Naive thymus-derived CD4-positive, alpha-beta T cell (primary cell): ENCODE measurements around the gene NIT1. TPM values are rescaled to one million over a fixed set of nuclear protein-coding genes. Genes with fewer than 3 reads are reported as not detected.
A peak's percentile ranks its signal among the peaks of the same experiment; 100 is the strongest.

ENCODE experiments used
- ATAC-seq: fragments of 150-1000 bp; cut with Tn5 transposase; 2 replicates; pipeline ENCODE4 v1.10.0; 2021; ENCODE audit warnings: mild to moderate bottlenecking, moderate library complexity
- CTCF ChIA-PET: fragments of 350-600 bp; sonication (Branson Sonifier 250); formaldehyde crosslinking; loops from one replicate; lab custom pipeline; 2021; ENCODE audit warnings: antibody characterized with exemption; lab: Charles Lee
- POLR2A ChIA-PET: fragments of 350-600 bp; sonication (Branson Sonifier 250); formaldehyde crosslinking; loops from one replicate; lab custom pipeline; 2021; ENCODE audit warnings: antibody characterized with exemption, inconsistent platforms; lab: Charles Lee
- DNase-seq, 9 donors: peaks; one replicate each; pipeline versions ENCODE4 v3.0.0 to v3.0.0-alpha.2; 2020 to 2022; ENCODE audit warnings: mixed read lengths in 1 of 9
- H3K27ac ChIP-seq: one replicate; pipeline ENCODE4 v1.7.0; 2013; ENCODE audit warnings: mild to moderate bottlenecking, low read depth, low read length, moderate library complexity
- H3K27me3 ChIP-seq, 2 donors: one replicate each; pipeline ENCODE4 v1.7.0; 2013; ENCODE audit warnings: low read length in 2 of 2, mild to moderate bottlenecking in 2 of 2, moderate library complexity in 2 of 2; ENCODE audit not compliant: control insufficient read depth in 2 of 2, insufficient read depth in 2 of 2
- H3K36me3 ChIP-seq, 3 experiments: 1 replicate in 2 of 3; 2 replicates in 1 of 3; pipeline ENCODE4 v1.7.0; 2013; ENCODE audit warnings: low read length in 3 of 3, mild to moderate bottlenecking in 3 of 3, moderate library complexity in 1 of 3; ENCODE audit not compliant: insufficient read depth in 3 of 3, control insufficient read depth in 2 of 3
- H3K4me1 ChIP-seq, 2 donors: one replicate each; pipeline ENCODE4 v1.7.0; 2013; ENCODE audit warnings: low read length in 2 of 2, mild to moderate bottlenecking in 2 of 2, moderate library complexity in 1 of 2; ENCODE audit not compliant: control insufficient read depth in 2 of 2, insufficient read depth in 2 of 2
- H3K4me3 ChIP-seq: 2 replicates; pipeline ENCODE4 v1.7.0; 2013; ENCODE audit warnings: mild to moderate bottlenecking, low read length
- H3K9me3 ChIP-seq, 3 experiments: 1 replicate in 2 of 3; 2 replicates in 1 of 3; pipeline ENCODE4 v1.7.0; 2013; ENCODE audit warnings: low read length in 3 of 3; ENCODE audit not compliant: control insufficient read depth in 2 of 3
- H3K27ac Mint-ChIP-seq, 9 donors: one replicate each; pipeline ENCODE4 v1.8.0; 2020 to 2022; ENCODE audit warnings: mixed read lengths in 9 of 9, mild to moderate bottlenecking in 8 of 9, moderate library complexity in 5 of 9, inconsistent platforms in 2 of 9
- H3K27me3 Mint-ChIP-seq, 5 donors: one replicate each; pipeline ENCODE4 v1.8.0; 2021 to 2022; ENCODE audit warnings: mixed read lengths in 5 of 5, mild to moderate bottlenecking in 1 of 5
- H3K36me3 Mint-ChIP-seq, 5 donors: one replicate each; pipeline ENCODE4 v1.8.0; 2020 to 2022; ENCODE audit warnings: mixed read lengths in 5 of 5, mild to moderate bottlenecking in 3 of 5, inconsistent platforms in 1 of 5
- H3K4me1 Mint-ChIP-seq, 7 donors: one replicate each; pipeline ENCODE4 v1.8.0; 2020 to 2022; ENCODE audit warnings: mixed read lengths in 7 of 7, mild to moderate bottlenecking in 3 of 7, inconsistent platforms in 1 of 7
- H3K4me3 Mint-ChIP-seq, 10 donors: one replicate each; pipeline ENCODE4 v1.8.0; 2020 to 2022; ENCODE audit warnings: mild to moderate bottlenecking in 10 of 10, mixed read lengths in 10 of 10, moderate library complexity in 6 of 10, inconsistent platforms in 2 of 10
- H3K9me3 Mint-ChIP-seq, 11 donors: one replicate each; pipeline ENCODE4 v1.8.0; 2020 to 2022; ENCODE audit warnings: mixed read lengths in 11 of 11, mild to moderate bottlenecking in 4 of 11, inconsistent platforms in 1 of 11, moderate library complexity in 1 of 11
- intact Hi-C, 2 donors: fragments of 100-400 bp; cut with micrococcal nuclease; formaldehyde crosslinking; loops; one replicate each; pipeline ENCODE4 v1.15.1; 2023
- polyA plus RNA-seq, 2 donors: library from polyadenylated mRNA; unstranded; fragments of 300-500 nt; fragmentation: Illumina TruSeq; gene quantifications; one replicate each; pipeline ENCODE4 v1.2.3, GENCODE V29; 2021
- total RNA-seq, 6 experiments: library from RNA in 5 of 6; stranded (reverse) in 5 of 6; gene quantifications; 1 replicate in 5 of 6; 2 replicates in 1 of 6; pipeline ENCODE4 v1.2.3 and lab custom pipeline; 2021 to 2026

Gene NIT1
- total and polyA plus RNA-seq, 7 experiments from 2014 or later: 14.1 to 49.6 (median 34.1) TPM

DNA sequence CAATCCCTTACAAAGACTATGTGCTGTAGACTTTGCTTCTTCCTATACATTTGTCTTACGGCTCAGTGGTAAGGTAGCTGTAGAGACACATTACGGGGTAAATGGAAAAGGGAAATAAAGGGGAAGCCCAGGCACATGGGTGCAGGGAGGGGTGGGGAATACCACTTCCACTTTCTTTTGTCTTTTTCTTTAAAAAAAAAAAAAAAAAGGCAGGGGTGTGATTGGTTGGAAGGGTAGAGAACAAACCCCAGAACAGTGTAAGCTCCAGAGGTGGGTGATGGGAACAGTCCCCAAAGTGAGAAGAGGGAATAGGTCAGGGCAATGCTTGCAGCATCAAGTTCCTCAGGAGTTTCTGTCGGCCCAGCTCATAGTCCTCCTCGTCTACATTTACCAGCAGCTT lies 3.9 kb downstream of the NIT1 start:
- Mint-ChIP-seq H3K27me3 (no peaks in the 10 kb centered on the region), H3K4me3 (no peak overlapping the region), H3K27ac (peak overlapping the region in 2 of 9 donors; percentile 19 to 21), H3K4me1 (peaks cover 25 to 56% (median 50%) of the 10 kb centered on the region in 7 donors), H3K9me3 (no peaks in the 10 kb centered on the region), H3K36me3 (peaks cover 15 to 36% (median 25%) of the 10 kb centered on the region in 5 donors)
- ChIA-PET POLR2A (interaction anchor here (0.6 to 1.9 kb wide), 3 partner anchors 11 to 186 kb away, joined by 3 to 6 read pairs (median 5); partner anchors contain the start of gene DEDD), CTCF (interaction anchor here (0.6 to 1.2 kb wide), 2 partner anchors 11 to 16 kb away, joined by 3 to 4 read pairs; partner anchors contain the start of gene DEDD)
- Histone ChIP-seq H3K27ac (no peak overlapping the region), H3K36me3 (peaks cover 4 to 66% (median 16%) of the 10 kb centered on the region in 3 experiments), H3K27me3 (no peaks in the 10 kb centered on the region), H3K9me3 (no peaks in the 10 kb centered on the region), H3K4me3 (no peak overlapping the region), H3K4me1 (peaks cover 22 to 28% of the 10 kb centered on the region in 2 donors)
- ATAC-seq (no peak), DNase-seq (no peak)
- intact Hi-C loops: no loop called here

- POLR2A ChIA-PET: no interaction called here
- Mint-ChIP-seq H3K4me3 (no peak overlapping the region), H3K9me3 (no peaks in the 10 kb centered on the region), H3K4me1 (peaks cover 31 to 57% (median 50%) of the 10 kb centered on the region in 7 donors), H3K36me3 (peaks cover 15 to 47% (median 28%) of the 10 kb centered on the region in 5 donors), H3K27ac (peak overlapping the region in 3 of 9 donors; percentile 38 to 69 (median 60)), H3K27me3 (no peaks in the 10 kb centered on the region)
- peaks cover 8 to 72% (median 24%) of the 10 kb centered on the region in 3 experiments for H3K36me3 ChIP-seq
- CTCF ChIA-PET: no interaction called here
- intact Hi-C loops: no loop called here
- no peak overlapping the region for H3K27ac ChIP-seq
- DNase-seq (no peak), ATAC-seq (no peak)
- H3K27me3 ChIP-seq: no peaks in the 10 kb centered on the region
- no peak overlapping the region for H3K4me3 ChIP-seq
- no peaks in the 10 kb centered on the region for H3K9me3 ChIP-seq
- H3K4me1 ChIP-seq: peaks cover 24 to 32% of the 10 kb centered on the region in 2 donors
Observed at GRCh38 chr1:161122967-161123366, 5.1 kb downstream of the NIT1 start.

- Mint-ChIP-seq H3K27ac (peak overlapping the region in 6 of 9 donors; percentile 58 to 85 (median 66)), H3K9me3 (no peaks in the 10 kb centered on the region), H3K36me3 (peaks cover 9 to 43% (median 23%) of the 10 kb centered on the region in 5 donors), H3K4me3 (peak overlapping the region in 2 of 10 donors; percentile 22 to 80), H3K4me1 (peaks cover 36 to 63% (median 61%) of the 10 kb centered on the region in 7 donors), H3K27me3 (no peaks in the 10 kb centered on the region)
- CTCF ChIA-PET: interaction anchor here (0.6 to 1.6 kb wide), 4 partner anchors 9 to 138 kb away, joined by 3 to 4 read pairs (median 3); no protein-coding TSS in a partner anchor
- H3K9me3 ChIP-seq: no peaks in the 10 kb centered on the region
- no peak overlapping the region for H3K4me3 ChIP-seq
- ATAC-seq: no peak
- POLR2A ChIA-PET: interaction anchor here (0.5 to 3.1 kb wide), 7 partner anchors 10 to 323 kb away, joined by 3 to 15 read pairs (median 4); partner anchors contain the start of genes ARHGAP30, NIT1, PFDN2 and UFC1
- no peaks in the 10 kb centered on the region for H3K27me3 ChIP-seq
- DNase-seq: no peak
- peaks cover 6 to 52% (median 8%) of the 10 kb centered on the region in 3 experiments for H3K36me3 ChIP-seq
- intact Hi-C loops: no loop called here
- H3K4me1 ChIP-seq: peaks cover 21 to 34% of the 10 kb centered on the region in 2 donors
- peak overlapping the region; percentile 38 for H3K27ac ChIP-seq
Observed at GRCh38 chr1:161127649-161128048, 9.7 kb downstream of the NIT1 start.

DNA sequence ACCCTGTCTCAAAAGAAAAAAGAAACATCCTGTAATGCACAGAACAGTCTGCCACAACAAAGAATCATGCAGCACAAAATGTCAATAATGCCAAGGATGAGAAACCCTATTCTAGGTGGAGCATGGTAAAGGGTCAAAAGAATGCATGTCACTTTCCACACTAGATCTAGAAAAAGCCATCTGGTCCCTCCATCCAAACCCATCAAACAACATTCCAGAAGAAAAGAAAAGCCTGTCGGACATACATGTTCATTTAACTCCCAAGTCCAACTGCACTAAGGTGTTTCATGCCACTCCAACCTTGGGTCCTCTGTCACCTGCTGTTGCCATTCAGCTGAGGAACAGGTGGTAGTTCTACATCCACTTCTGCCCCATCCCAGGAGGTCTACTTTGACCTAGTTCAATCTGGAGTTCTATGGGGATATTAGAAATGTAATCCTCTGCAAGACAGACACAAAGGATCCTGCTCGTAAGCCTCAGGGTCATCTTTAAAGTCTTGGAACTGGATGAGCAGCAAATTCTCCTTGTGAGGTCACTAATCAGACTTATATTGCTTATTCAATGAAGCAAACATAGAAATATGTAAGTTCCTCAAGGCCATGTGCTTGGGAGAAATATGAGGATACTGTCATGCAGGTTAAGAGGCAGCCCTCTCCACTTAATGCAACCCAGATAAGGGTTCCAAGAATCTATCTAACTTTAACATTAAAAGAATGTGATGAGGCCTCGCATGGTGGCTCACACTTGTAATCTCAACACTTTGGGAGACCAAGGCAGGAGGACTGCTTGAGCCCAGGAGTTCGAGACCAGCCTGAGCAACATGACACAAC lies 10.9 kb downstream of the NIT1 start:
- peaks cover 9 to 36% (median 18%) of the 10 kb centered on the region in 5 donors for H3K36me3 Mint-ChIP-seq
- ChIA-PET CTCF (interaction anchor here (1.6 kb wide), 1 partner anchor 12 kb away, joined by 4 read pairs; no protein-coding TSS in a partner anchor), POLR2A (interaction anchor here (0.6 to 3.1 kb wide), 4 partner anchors 11 to 78 kb away, joined by 3 to 15 read pairs (median 4); partner anchors contain the start of genes NIT1 and PFDN2)
- Histone ChIP-seq H3K27me3 (no peaks in the 10 kb centered on the region), H3K27ac (peak overlapping the region; percentile 52), H3K36me3 (peaks cover 4 to 48% (median 8%) of the 10 kb centered on the region in 3 experiments), H3K9me3 (no peaks in the 10 kb centered on the region), H3K4me1 (peaks cover 26 to 41% of the 10 kb centered on the region in 2 donors), H3K4me3 (no peak overlapping the region)
- H3K9me3 Mint-ChIP-seq: no peaks in the 10 kb centered on the region
- DNase-seq: no peak
- intact Hi-C loops: no loop called here
- ATAC-seq: no peak
- H3K4me3 Mint-ChIP-seq: peak overlapping the region in 9 of 10 donors; percentile 5 to 80 (median 29)
- H3K27me3 Mint-ChIP-seq: no peaks in the 10 kb centered on the region
- peak overlapping the region in 6 of 9 donors; percentile 58 to 94 (median 75) for H3K27ac Mint-ChIP-seq
- peaks cover 36 to 63% (median 60%) of the 10 kb centered on the region in 7 donors for H3K4me1 Mint-ChIP-seq

DNA sequence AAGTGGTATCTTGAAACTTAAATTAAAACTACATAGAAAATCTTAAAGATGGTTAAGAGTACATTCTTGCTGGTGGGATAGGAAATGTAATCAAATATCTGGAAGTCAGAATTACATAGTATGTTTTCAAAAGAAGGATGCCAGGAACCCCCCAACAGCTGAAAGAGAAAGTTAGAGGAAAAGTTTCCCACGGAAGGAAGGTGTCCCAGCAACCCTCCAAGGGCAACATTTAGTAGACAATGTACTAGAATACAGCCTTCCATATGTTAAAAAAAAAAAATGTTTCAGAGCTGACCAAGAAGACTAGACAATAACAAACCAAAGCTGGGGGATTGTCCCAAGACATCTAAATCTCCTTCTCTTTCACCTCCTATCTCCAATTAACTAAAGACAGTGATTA lies 12.4 kb downstream of the NIT1 start:
- Histone ChIP-seq H3K27me3 (no peaks in the 10 kb centered on the region), H3K27ac (peak overlapping the region; percentile 89), H3K4me1 (peaks cover 28 to 42% of the 10 kb centered on the region in 2 donors), H3K36me3 (peaks cover 4 to 35% (median 8%) of the 10 kb centered on the region in 3 experiments), H3K9me3 (no peaks in the 10 kb centered on the region), H3K4me3 (no peak overlapping the region)
- POLR2A ChIA-PET: interaction anchor here (0.6 to 3.1 kb wide), 6 partner anchors 12 to 793 kb away, joined by 3 to 15 read pairs (median 4); partner anchors contain the start of genes NIT1, PFDN2 and USF1
- Mint-ChIP-seq H3K4me3 (peak overlapping the region in 1 of 10 donors; percentile 7), H3K4me1 (peaks cover 38 to 68% (median 60%) of the 10 kb centered on the region in 7 donors), H3K9me3 (no peaks in the 10 kb centered on the region), H3K36me3 (peaks cover 6 to 29% (median 18%) of the 10 kb centered on the region in 5 donors), H3K27me3 (no peaks in the 10 kb centered on the region), H3K27ac (peak overlapping the region in 4 of 9 donors; percentile 68 to 94 (median 90))
- ATAC-seq (no peak), DNase-seq (no peak)
- CTCF ChIA-PET: no interaction called here
- intact Hi-C loops: loop anchor here (10.0 kb wide), 3 partner anchors 295 to 785 kb away; partner anchors contain the start of genes COPA (in 1 of the 2) and NCSTN (in 1 of the 2)
